PC-3 (cell line): ENCODE measurements around the gene OR5K4.

Source experiments
- CTCF ChIP-seq: fragments of 300-600 bp; sonication (generic); conservative IDR thresholded peaks from 2 replicates; pipeline ENCODE4 v1.5.1; 2017; ENCODE audit warnings: antibody characterized with exemption, low read depth, mild to moderate bottlenecking, low read length
- EZH2phosphoT487 ChIP-seq: fragments of 300-600 bp; sonication (generic); IDR thresholded peaks from 2 replicates; pipeline ENCODE4 v1.6.1; 2018; ENCODE audit warnings: mild to moderate bottlenecking, antibody characterized with exemption, low read length, borderline replicate concordance

GRCh38 chr3:98360681-98361080, 7.0 kb downstream of the OR5K4 start:
- TF ChIP-seq CTCF (no peak), EZH2phosphoT487 (no peak)
